ENCODE results near the gene FOXO3B. TPM values are rescaled to one million over a fixed set of nuclear protein-coding genes. Genes with fewer than 3 reads are reported as not detected.
"Not testable (repeated sequence)": the region's sequence is repeated elsewhere in the genome, so short reads cannot be mapped to it uniquely, and the experiment has no call there.

Gene FOXO3B
- total and polyA plus RNA-seq, 9 donors: 1.6 to 4.1 (median 3.4) TPM

GRCh38 chr17:18705955-18706354 lies 23.8 kb upstream of the FOXO3B start:
- H3K9me3 ChIP-seq (replicated peaks; ENCODE audit: control insufficient read depth, low read depth, low read length); H3K4me1 ChIP-seq (ENCODE audit: control insufficient read depth, insufficient read depth, low read length); DNase-seq; H3K27ac ChIP-seq (ENCODE audit: low read length); H3K4me3 ChIP-seq (ENCODE audit: low read length); H3K27me3 ChIP-seq (ENCODE audit: control insufficient read depth, insufficient read depth, low read length); H3K36me3 ChIP-seq (ENCODE audit: control insufficient read depth, insufficient read depth, low read length): not testable (repeated sequence)
- WGBS (ENCODE audit: insufficient coverage): 80% methylated on average over 1 of the region's 3 CpGs

GRCh38 chr17:18698473-18699103 lies 16.5 kb upstream of the FOXO3B start:
- H3K27ac ChIP-seq (ENCODE audit: low read length): peak overlapping the region; percentile 20
- WGBS (ENCODE audit: insufficient coverage): 15% methylated on average over 4 of the region's 8 CpGs

GRCh38 chr17:18695143-18695542 lies 13.0 kb upstream of the FOXO3B start:
- H3K27me3 ChIP-seq (ENCODE audit: control insufficient read depth, insufficient read depth, low read length); H3K27ac ChIP-seq (ENCODE audit: low read length); H3K9me3 ChIP-seq (replicated peaks; ENCODE audit: control insufficient read depth, low read depth, low read length); H3K4me3 ChIP-seq (ENCODE audit: low read length); DNase-seq; H3K36me3 ChIP-seq (ENCODE audit: control insufficient read depth, insufficient read depth, low read length); H3K4me1 ChIP-seq (ENCODE audit: control insufficient read depth, insufficient read depth, low read length): not testable (repeated sequence)
- no CpG with 5 or more reads among the region's 2 CpGs for WGBS (ENCODE audit: insufficient coverage)

More at GRCh38 chr17:18698473-18699103, 16.5 kb upstream of the FOXO3B start:
- H3K27me3 ChIP-seq (ENCODE audit: control insufficient read depth, insufficient read depth, low read length); H3K4me1 ChIP-seq (ENCODE audit: control insufficient read depth, insufficient read depth, low read length); DNase-seq; H3K9me3 ChIP-seq (replicated peaks; ENCODE audit: control insufficient read depth, low read depth, low read length); H3K36me3 ChIP-seq (ENCODE audit: control insufficient read depth, insufficient read depth, low read length): not testable (repeated sequence)
- H3K4me3 ChIP-seq (ENCODE audit: low read length): peak overlapping the region; percentile 48

GRCh38 chr17:18682668-18683067 lies 554 bp upstream of the FOXO3B start:
- not testable (repeated sequence) for DNase-seq; H3K27ac ChIP-seq (ENCODE audit: low read length); H3K27me3 ChIP-seq (ENCODE audit: control insufficient read depth, insufficient read depth, low read length); H3K9me3 ChIP-seq (replicated peaks; ENCODE audit: control insufficient read depth, low read depth, low read length); H3K4me1 ChIP-seq (ENCODE audit: control insufficient read depth, insufficient read depth, low read length); H3K36me3 ChIP-seq (ENCODE audit: control insufficient read depth, insufficient read depth, low read length)
- no CpG with 5 or more reads among the region's 3 CpGs for WGBS (ENCODE audit: insufficient coverage)
- H3K4me3 ChIP-seq (ENCODE audit: low read length): peak overlapping the region; percentile 47

- over 99% methylated on average over 14 of the region's 29 CpGs for WGBS (ENCODE audit: insufficient coverage)
- not testable (repeated sequence) for H3K9me3 ChIP-seq (replicated peaks; ENCODE audit: control insufficient read depth, low read depth, low read length); H3K4me3 ChIP-seq (ENCODE audit: low read length); DNase-seq; H3K27ac ChIP-seq (ENCODE audit: low read length); H3K27me3 ChIP-seq (ENCODE audit: control insufficient read depth, insufficient read depth, low read length); H3K36me3 ChIP-seq (ENCODE audit: control insufficient read depth, insufficient read depth, low read length); H3K4me1 ChIP-seq (ENCODE audit: control insufficient read depth, insufficient read depth, low read length)
Measured at GRCh38 chr17:18677381-18677780, 4.7 kb downstream of the FOXO3B start.

GRCh38 chr17:18676928-18677327 lies 5.2 kb downstream of the FOXO3B start:
- DNase-seq; H3K27me3 ChIP-seq (ENCODE audit: control insufficient read depth, insufficient read depth, low read length); H3K27ac ChIP-seq (ENCODE audit: low read length); H3K9me3 ChIP-seq (replicated peaks; ENCODE audit: control insufficient read depth, low read depth, low read length); H3K4me1 ChIP-seq (ENCODE audit: control insufficient read depth, insufficient read depth, low read length); H3K4me3 ChIP-seq (ENCODE audit: low read length): not testable (repeated sequence)
- 100% methylated on average over 1 of the region's 3 CpGs for WGBS (ENCODE audit: insufficient coverage)
- peaks cover 11% of the 10 kb centered on the region for H3K36me3 ChIP-seq (ENCODE audit: control insufficient read depth, insufficient read depth, low read length)

GRCh38 chr17:18672395-18673227 lies 9.5 kb downstream of the FOXO3B start:
- DNase-seq; H3K4me3 ChIP-seq (ENCODE audit: low read length); H3K27me3 ChIP-seq (ENCODE audit: control insufficient read depth, insufficient read depth, low read length); H3K4me1 ChIP-seq (ENCODE audit: control insufficient read depth, insufficient read depth, low read length); H3K9me3 ChIP-seq (replicated peaks; ENCODE audit: control insufficient read depth, low read depth, low read length); H3K27ac ChIP-seq (ENCODE audit: low read length): not testable (repeated sequence)
- peaks cover 20% of the 10 kb centered on the region for H3K36me3 ChIP-seq (ENCODE audit: control insufficient read depth, insufficient read depth, low read length)
- WGBS (ENCODE audit: insufficient coverage): 97% methylated on average over 42 of the region's 102 CpGs

GRCh38 chr17:18668625-18669024 lies 13.5 kb downstream of the FOXO3B start:
- not testable (repeated sequence) for H3K27me3 ChIP-seq (ENCODE audit: control insufficient read depth, insufficient read depth, low read length)
- no CpG with 5 or more reads among the region's 1 CpG for WGBS (ENCODE audit: insufficient coverage)
- peaks cover 12% of the 10 kb centered on the region for H3K36me3 ChIP-seq (ENCODE audit: control insufficient read depth, insufficient read depth, low read length)

GRCh38 chr17:18667535-18667934 lies 14.6 kb downstream of the FOXO3B start:
- not testable (repeated sequence) for H3K27ac ChIP-seq (ENCODE audit: low read length); H3K9me3 ChIP-seq (replicated peaks; ENCODE audit: control insufficient read depth, low read depth, low read length); H3K27me3 ChIP-seq (ENCODE audit: control insufficient read depth, insufficient read depth, low read length); H3K4me1 ChIP-seq (ENCODE audit: control insufficient read depth, insufficient read depth, low read length); DNase-seq; H3K4me3 ChIP-seq (ENCODE audit: low read length)
- peaks cover 12% of the 10 kb centered on the region for H3K36me3 ChIP-seq (ENCODE audit: control insufficient read depth, insufficient read depth, low read length)
- WGBS (ENCODE audit: insufficient coverage): 100% methylated on average over 2 of the region's 3 CpGs

More at GRCh38 chr17:18668625-18669024, 13.5 kb downstream of the FOXO3B start:
- DNase-seq; H3K4me3 ChIP-seq (ENCODE audit: low read length); H3K27ac ChIP-seq (ENCODE audit: low read length); H3K4me1 ChIP-seq (ENCODE audit: control insufficient read depth, insufficient read depth, low read length); H3K9me3 ChIP-seq (replicated peaks; ENCODE audit: control insufficient read depth, low read depth, low read length): not testable (repeated sequence)

GRCh38 chr17:18666326-18666725 lies 15.8 kb downstream of the FOXO3B start:
- H3K9me3 ChIP-seq (replicated peaks; ENCODE audit: control insufficient read depth, low read depth, low read length); H3K4me3 ChIP-seq (ENCODE audit: low read length); H3K4me1 ChIP-seq (ENCODE audit: control insufficient read depth, insufficient read depth, low read length); H3K36me3 ChIP-seq (ENCODE audit: control insufficient read depth, insufficient read depth, low read length); DNase-seq; H3K27ac ChIP-seq (ENCODE audit: low read length); H3K27me3 ChIP-seq (ENCODE audit: control insufficient read depth, insufficient read depth, low read length): not testable (repeated sequence)
- WGBS (ENCODE audit: insufficient coverage): no CpG with 5 or more reads among the region's 2 CpGs
